HG02970 (cell line): ENCODE data around the gene SLC26A6.
A peak's percentile ranks its signal among the peaks of the same experiment; 100 is the strongest.

Source experiments
- ATAC-seq: cut with Tn5 transposase; IDR thresholded peaks from one replicate; pipeline ENCODE4 v1.9.1; 2021; ENCODE audit warnings: mild to moderate bottlenecking, moderate library complexity, moderate number of reproducible peaks; ENCODE audit not compliant: unreplicated experiment, low FRiP score

SLC26A6 gene

DNA sequence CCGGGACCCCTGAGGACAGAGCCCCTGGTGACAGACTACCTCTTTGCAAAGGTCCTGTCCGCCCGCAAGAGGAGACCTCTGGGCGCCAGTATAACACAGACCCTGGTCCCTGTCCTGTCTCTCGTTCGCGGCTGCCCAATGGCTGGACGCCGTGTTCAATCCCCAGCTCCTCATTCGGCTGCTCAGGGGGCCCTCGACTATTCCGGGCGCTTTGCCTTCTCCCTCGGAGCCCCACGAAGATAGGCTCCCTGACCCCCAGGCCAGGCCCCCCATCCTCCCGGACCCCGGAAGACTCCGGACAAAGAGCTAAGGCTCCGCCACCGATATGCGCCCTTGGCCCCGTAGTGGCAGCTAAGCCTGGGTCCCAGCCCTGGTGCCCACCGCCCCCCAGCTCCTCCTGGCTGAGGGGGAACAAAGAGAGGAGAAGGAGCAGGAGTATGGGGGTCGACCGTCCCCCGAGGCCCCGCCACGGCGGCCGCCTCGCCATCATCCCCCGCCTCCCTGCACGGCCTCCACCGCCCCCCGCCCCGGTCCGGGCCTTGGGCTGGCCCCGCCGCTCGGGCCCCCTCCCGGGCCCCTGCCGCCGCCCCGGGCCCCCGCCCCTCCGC, 27.0 kb upstream of the SLC26A6 start:
- no peak for ATAC-seq

DNA sequence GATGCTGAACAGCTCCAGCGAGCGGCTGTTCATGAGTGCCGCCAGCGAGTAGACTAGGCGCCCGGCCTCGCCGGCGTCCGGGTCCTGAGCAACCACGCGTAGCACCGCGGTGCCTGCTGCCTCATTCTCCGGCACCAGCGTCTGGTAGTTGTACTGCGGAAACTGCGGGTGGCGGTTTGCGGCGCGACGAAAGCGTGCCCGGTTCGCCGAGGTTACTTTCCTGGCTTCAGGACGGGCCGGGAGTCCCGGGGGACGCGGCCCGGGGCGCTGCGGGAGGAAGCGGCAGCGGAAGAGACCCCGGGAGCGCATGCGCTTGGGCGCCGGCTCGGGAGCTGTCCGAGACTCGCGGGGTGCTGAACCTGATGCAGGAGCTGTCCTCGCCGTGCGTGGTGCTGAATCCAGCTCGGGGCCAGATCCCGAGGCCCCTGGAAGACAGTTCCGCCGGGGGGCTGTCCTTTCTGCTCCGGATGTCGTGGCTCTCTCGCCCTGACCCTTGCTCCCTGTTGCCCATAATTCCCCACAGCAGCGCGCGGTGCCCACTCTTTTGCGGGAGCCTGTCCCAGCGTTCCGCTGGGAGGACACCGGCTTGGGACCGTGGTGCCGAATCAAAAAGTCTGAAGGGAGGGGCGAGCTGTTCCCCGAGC, 26.4 kb upstream of the SLC26A6 start:
- ATAC-seq, result peak; percentile 37

DNA sequence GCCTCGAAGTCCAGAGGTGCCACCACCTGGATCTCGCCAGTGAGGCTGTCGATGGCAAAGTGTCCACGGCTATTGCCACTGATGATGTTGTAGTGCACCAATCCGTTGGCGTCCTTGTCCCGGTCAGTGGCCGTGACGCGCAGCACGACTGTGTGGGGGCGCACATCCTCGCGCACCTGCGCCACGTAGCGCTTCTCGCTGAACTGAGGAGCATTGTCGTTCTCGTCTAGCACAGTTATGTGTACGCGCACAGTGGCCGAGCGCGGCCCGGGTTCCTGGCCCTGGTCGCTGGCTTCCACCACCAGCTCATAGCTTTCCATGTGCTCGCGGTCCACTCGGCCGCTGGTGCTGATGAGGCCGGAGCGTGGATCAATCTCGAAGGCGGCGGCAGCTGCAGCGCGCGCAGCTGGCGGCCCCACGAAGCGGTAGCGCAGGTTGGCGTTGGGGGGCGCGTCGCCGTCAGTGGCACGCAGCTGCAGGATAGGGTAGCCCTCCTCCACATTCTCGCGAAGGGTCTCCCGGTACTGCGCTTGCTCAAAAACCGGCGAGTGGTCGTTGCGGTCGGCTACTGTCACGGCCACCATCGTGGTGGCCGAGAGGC, 25.6 kb upstream of the SLC26A6 start:
- no peak for ATAC-seq

DNA sequence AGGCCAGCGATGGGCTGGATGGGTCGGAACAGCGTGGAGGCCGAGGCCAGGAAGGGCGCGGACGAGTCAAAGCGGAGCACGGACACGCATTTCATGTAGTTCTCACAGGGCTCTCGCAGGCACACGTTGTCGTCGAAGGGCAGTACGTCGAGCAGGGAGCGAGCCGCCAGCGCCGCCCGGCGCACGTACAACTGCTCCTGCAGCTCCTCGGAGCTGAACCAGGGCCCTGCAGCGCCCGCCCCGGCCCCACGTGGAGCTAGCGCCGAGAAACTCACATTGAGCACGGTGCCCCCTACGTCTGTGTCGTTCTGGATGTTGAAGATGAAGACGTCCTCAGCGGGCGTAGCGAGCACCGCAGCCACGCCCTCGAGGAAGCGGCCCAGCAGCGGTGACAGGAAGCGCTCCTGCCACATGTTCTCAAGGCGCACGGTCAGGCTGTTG, 21.6 kb upstream of the SLC26A6 start:
- no peak for ATAC-seq

DNA sequence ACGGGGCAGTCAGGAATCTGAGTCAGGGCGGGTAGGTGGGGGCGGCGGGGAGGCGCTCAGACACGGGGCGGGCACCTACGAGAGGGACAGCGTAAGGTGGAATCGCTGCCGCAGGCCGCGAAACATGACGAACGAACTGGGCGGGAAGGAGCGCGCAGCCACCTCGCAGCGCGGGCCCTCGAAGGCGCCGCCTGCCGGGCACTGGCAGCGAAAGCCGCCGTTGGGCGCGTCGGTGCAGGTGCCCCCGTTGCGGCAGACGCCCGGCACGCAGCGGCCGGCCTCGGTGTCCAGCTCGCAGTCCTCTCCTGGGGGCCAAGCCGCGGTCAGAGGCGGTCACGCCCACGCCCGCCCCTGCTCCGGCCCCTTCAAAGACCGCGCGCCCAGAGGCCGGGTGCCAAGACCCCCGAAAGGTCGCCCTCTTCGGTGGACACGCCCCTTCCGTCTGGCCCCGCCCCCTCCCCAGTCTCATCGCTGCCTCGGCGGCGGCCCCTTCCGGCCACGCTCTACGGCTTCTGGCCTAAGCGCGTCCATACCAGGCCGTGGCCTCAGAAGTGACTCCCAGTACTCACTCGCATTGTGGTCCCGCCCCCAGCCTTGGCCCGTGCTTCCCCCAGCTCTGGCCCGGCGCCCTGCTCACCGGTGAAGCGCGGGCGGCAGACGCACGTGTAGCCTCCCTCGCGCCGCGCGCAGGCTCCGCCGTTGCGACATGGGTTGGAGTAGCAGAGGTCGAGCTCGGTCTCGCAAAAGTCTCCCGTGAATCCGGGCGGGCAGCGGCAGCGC, 21.0 kb upstream of the SLC26A6 start:
- ATAC-seq, result no peak

DNA sequence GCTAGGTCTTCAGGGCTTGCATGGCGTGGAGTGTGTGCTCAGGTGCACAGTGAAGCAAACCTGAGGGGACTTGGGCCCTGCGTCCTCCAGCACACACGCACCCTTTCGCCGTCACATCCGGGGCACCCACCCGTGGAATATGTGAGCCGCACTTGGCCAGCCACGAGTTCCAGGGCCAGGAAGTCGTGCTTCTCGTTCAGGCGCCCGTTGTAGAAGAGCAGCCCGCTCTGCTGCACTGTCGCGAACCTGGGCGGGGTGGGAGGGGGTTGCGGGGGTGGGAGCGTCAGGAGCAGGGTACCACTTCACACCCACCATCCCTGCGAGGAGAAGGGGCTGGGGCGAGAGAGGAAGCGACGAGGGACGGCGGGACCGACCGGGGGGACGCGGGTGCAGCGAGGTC, 20.3 kb upstream of the SLC26A6 start:
- ATAC-seq, result no peak

DNA sequence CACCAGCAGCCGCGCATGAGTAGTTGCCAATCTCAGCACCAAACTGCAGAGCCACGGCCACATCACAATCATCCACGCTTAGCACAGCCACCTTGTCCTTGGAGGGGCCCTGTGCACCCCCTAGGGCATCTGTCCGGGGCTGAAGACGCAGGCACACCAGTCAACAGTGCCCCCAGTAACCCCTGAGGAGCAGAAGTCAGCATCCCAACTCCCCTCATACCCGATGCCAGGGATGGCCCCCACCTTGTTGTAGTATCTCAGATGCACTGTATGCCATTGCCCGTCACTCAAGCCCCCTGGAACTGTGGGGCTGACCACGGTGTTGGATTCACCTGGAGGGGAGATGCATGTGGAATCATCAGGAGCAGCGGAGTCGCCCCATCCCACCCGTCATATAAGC, 19.8 kb upstream of the SLC26A6 start:
- no peak for ATAC-seq

DNA sequence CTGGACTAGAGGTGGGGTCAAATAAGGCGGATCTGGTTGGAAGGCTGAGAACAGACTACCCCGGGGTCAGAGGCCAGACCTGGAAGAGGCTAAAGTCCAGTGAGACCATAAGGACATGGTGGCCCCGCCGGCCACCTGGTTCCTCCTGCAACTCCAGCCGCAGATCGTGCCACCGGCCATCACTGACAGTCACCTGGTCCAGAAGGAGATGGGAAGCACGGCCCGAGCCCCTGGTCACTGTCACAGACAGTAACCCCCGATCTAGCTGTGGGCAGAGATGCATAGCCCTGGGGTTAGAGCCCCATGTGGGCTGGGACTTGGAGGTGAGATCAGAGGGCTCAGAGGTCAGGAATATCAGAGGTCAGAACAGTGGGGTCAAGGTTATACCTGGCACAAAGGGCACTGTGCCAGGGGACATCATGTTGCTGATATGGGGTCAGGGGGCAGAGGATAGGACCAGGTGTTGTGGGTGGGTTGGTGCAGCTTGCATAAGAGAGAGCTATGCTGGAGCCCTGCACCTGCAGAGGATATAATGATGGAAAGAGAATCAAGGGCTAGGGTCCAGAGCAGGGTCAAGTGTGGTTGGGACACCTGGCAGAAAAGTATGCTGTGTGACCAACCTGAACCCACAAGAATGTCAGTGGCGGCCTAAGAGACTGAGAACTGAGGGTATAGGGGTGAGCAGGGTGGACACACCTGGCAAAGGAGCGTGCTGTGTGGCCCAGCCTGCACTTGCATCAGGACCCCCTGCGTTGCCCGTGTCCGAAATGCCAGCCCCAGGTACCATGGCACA, 17.9 kb upstream of the SLC26A6 start:
- ATAC-seq, result no peak

DNA sequence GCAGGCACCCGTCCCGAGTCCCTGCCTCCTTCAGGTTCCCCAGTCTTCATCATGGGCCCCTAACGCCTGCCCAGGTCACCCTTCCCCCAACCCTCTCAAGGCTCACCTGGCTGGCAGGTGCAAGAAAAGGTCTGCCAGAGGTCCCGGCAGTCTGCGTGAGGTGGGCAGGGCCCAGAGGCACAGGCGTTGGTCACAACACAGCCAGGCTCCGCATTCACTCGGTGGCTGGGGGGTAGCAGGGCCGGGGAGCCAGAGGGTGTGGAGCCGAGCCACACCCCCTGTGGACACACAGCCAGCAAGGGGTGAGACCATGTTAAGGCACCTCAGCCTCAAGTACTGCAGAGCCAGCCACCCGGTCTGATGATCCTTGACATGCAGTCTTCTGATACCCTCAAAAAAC, 16.5 kb upstream of the SLC26A6 start:
- ATAC-seq, result no peak

DNA sequence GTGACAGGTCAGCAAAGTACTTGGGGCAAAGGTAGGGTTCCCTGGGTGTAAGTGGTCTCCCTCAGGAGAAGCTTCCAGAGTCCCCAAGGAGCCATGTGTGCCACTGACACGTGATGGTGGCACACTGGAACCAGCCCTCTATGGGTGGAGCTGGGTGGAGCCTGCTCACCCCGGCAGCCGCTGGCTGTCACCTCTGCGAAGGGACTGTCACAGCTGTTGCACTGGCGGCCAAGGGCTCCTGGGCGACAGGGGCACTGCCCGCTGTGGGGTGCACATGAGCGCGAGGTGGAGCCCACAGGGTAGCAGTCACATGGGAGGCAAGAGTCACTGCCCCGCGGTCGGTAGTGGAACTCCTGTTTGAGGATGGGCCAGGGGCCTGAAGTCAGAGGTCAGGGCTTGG, 15.5 kb upstream of the SLC26A6 start:
- no peak for ATAC-seq

DNA sequence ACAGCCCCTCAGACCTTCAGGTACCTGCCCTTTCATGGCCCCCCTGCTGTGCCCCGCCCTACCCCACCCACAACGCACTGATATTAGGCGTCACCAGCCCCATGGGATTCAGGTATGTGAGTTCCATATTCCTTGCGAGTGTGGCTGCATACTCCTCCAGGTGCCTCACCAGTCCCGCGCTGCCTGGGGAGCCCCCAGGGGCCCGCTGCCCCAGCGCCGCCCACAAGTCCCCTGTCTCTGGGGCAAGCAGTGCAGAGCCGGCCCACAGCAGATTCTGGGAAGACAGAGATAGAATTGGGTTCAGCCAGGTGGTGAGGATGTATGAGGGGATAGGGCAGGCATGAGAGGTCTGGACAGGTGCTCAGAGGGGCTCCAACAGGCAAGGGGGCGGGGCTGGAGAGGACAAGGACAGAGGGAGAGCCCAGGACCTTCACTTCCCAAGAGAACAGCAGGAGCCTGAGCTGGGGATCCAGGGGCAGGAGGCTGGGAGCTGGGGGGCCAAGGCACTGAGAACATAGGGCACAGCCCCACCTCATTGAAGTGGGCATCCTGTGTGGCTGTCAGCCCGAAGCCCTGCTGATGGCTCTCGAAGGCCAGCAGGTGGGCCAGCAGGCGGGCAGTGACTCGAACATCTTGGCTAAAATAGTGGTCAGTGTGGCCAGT, 13.1 kb upstream of the SLC26A6 start:
- ATAC-seq, result no peak

DNA sequence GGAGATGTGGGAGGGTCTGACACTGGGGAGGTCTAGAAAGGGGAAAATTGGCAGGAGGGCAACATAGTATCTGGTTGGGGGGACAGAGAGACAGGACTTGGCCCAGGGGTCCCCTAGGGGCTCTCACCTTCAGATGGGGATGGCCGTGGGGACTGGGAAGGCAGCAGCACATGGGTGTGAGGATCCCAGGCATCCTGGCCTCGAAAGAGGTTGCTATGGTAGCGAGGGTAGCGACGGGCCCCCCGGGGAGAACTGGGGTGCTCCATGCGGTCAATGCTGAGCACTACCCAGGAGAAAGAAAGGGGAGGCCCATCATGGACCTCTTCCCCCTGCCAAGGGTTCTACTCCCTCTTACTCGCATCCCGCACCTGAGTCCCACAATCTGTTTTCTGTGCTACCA, 12.5 kb upstream of the SLC26A6 start:
- ATAC-seq, result no peak

DNA sequence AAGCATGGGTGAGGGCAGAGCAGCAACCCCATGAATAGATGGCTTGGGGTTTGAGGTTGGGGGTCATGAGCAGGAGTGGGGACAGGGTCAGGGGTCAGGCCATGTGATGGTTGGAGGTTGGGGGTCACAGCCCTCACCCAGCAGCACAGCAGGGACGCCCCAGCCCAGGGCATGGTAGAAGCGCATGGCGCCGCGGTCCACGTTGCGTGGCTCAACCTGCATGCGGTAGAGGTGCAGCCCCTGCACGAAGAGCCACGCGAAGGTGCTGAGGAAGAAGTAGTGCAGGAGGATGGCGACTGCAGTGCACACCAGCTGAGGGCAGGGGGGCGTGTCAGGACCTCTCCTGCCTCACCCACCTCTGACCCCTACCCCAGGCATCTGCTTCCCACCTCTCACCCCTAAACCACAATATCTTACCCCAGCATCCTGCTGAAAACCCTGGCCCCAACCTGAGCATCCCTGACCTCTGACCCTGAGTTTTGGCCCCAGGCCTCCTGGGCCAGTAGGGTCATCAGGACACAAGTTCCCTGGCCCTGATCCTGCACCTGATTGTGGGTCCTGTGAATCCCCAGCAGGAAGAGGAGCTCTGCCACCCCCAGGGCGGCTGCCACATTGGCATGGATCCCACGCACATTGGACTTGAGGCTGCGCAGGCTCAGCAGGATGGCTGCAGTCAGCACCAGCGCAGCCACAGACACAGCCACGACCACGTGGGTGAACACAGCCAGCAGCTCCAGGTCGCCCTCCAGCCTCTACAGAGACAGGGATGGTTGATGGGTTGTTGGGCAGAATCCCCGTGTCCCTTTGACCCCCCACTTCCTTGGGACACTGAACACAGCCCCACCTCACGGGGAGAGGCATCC, 9.9 kb upstream of the SLC26A6 start:
- no peak for ATAC-seq

DNA sequence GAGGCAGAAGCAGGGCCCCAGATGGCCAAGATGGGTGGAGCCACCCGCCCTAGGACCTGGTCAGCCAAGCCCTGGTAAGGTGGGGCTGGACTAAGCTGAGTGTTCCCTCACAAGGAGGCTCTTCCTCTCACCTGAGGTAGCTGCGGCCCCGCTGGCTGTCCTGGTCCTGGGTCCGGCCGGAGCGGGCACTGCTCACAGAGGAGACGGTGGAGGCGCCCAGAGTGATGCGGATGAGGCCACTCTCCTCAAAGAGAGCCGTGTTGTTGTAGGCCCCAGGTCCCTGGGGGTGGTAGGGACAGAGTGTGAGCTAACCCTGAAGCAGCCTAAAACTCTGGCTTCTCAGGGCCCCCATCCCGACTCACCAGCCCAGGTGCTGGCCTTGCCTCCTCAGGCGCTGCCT, 7.3 kb upstream of the SLC26A6 start:
- ATAC-seq, result no peak

DNA sequence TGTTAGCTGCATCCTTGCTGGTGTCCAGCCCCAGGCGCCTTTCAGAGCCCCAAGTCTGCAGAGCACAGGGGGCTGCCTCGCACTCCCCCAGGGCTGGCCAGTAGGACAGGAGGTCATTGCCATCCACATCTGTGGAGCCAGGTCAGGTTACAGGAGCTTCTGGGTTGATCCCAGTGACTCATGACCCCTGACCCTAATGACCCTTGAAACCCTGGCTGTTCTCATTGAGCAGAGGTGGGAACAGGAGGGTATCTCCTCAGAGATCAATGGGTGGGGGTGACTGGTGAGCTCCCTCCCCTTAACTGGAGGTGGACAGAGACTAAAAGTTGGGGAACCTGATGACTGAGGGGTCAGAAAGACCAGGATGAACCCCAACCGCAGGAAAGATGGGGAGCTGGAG, 6.1 kb upstream of the SLC26A6 start:
- ATAC-seq, result no peak

DNA sequence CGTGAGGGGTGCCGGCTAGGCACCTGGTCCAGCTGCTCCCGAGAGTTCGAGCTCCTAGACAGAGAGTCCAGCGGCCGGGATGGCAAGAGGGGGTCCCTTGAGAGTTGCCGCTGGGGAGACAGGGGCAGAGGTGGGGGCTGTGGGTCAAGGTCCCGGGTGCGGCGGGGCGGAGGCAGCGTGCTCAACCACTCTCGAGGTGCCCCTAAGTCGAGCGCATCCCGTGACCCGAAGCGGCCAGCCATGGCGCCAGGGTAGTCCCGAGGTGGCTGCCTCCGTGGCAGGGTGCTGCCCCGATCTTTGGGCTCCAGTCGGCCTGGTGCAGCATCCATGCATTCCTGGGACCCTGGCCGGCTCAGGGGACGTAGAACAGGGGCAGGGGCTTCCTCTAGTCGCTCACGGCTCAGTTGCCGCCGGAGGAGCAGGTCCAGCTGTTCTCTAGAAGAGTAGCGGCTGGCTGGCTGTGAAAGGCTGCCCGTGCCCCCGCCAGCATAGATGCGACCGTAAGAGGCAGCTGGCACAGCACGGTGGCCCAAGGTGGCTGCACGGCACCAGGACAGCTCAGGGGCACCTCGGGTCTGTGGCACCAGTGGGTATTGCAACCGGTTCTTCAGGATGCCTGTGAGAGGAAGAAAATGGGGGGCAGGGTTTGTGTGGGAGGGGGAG, 4.8 kb upstream of the SLC26A6 start:
- ATAC-seq, result no peak

DNA sequence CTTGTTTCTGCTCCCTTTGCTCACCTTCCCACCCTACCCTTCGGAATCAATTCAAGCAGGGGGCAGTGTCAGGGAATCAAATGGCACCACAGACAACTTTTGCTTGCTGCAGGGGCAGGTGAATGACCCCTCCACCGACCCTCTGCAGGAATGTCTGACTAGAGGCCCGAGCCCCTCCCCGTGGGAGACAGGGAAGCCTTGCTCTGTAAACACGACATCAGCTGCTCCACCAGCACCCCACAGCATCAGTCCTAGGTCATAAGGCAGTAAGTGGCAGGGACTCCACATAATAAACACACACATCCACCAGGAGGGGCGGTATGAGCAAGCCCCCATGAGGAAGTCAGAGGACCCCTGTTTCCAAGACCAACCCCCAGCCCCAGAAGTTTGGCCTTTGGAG, 2.0 kb upstream of the SLC26A6 start:
- ATAC-seq, result no peak

DNA sequence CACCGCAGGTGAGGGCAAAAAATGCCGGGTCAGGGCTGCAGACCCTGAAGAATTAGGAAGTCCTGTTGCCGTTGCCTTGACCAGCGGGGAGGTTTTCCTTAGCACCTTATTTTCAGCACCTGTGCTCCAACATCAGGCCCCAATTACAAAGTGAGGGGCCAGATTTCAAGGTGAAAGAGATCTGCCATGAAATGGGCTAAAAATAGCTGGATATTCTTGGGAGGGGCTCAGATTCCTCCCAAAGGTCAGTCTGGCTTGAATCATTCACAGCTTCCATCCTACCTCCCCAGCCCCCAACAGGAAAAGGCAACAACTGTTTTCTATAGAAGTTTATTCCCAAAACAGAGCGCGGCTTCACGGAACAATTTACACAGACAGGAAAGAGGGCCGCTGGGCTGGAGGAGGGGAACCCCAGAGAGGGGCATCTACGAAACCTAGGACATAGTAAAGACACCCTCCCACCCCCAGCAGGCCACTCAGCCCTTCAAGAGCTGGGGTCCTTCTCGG, 941 bp upstream of the SLC26A6 start:
- ATAC-seq, result no peak
